HEK293 (cell line): ENCODE results near the gene TLE1.

Experiments
- CTCF ChIA-PET: fragments of 350-600 bp; formaldehyde crosslinking; extraction: SDS; loops from one replicate; lab custom pipeline; 2021; ENCODE audit warnings: antibody characterized with exemption; lab: Yijun Ruan, JAX
- POLR2A ChIA-PET: fragments of 300-600 bp; formaldehyde crosslinking; extraction: SDS; loops from one replicate; lab custom pipeline; 2020; ENCODE audit warnings: antibody characterized with exemption, inconsistent platforms; lab: Yijun Ruan, JAX
- H3K27ac ChIP-seq: fragments of 200-500 bp; sonication (Bioruptor generic); 2 replicates; pipeline ENCODE4 v1.5.1; 2014; ENCODE audit warnings: low read depth, low read length, control low read depth, inconsistent platforms; ENCODE audit errors: extremely low read depth
- H3K36me3 ChIP-seq, 2 experiments: fragments of 200-500 bp in 1 of 2; sonication (Bioruptor generic) in 1 of 2; 1 replicate in 1 of 2; 2 replicates in 1 of 2; pipeline ENCODE4 v1.5.1; 2014 to 2017; ENCODE audit warnings: inconsistent platforms in 2 of 2, low read length in 2 of 2; ENCODE audit not compliant: control insufficient read depth in 2 of 2, insufficient read depth in 1 of 2
- H3K4me1 ChIP-seq: fragments of 200-500 bp; sonication (Bioruptor generic); 2 replicates; pipeline ENCODE4 v1.5.1; 2014; ENCODE audit warnings: mild to moderate bottlenecking, low read length, inconsistent platforms; ENCODE audit not compliant: control insufficient read depth, insufficient read depth
- H3K4me3 ChIP-seq: 2 replicates; pipeline ENCODE4 v1.5.1; 2011; ENCODE audit warnings: low read depth, mild to moderate bottlenecking, control low read depth, low read length, moderate library complexity
- H3K9me3 ChIP-seq: fragments of 200-500 bp; sonication (Bioruptor generic); 2 replicates; pipeline ENCODE4 v1.5.1; 2014; ENCODE audit warnings: low read depth, low read length, inconsistent platforms; ENCODE audit not compliant: control insufficient read depth, insufficient read depth
- HOXA7 ChIP-seq: sonication (generic); formaldehyde crosslinking; IDR thresholded peaks from 2 replicates; pipeline ENCODE4 v1.8.1; 2022; ENCODE audit warnings: missing genetic modification reagents, borderline replicate concordance
- IKZF3 ChIP-seq: fragments of 450-650 bp; IDR thresholded peaks from 2 replicates; pipeline ENCODE4 v1.5.0; 2018; ENCODE audit warnings: missing biosample characterization, mild to moderate bottlenecking, missing genetic modification characterization, moderate library complexity
- KLF7 ChIP-seq: fragments of 450-650 bp; formaldehyde crosslinking; IDR thresholded peaks from 2 replicates; pipeline ENCODE4 v1.5.1; 2016; ENCODE audit warnings: missing biosample characterization, missing genetic modification characterization, borderline replicate concordance
- MZF1 ChIP-seq: fragments of 450-650 bp; formaldehyde crosslinking; IDR thresholded peaks from 2 replicates; pipeline ENCODE4 v1.5.1; 2017; ENCODE audit warnings: missing biosample characterization, missing genetic modification characterization, borderline replicate concordance
- PRDM1 ChIP-seq: fragments of 450-650 bp; formaldehyde crosslinking; IDR thresholded peaks from 2 replicates; pipeline ENCODE4; 2016; ENCODE audit warnings: missing biosample characterization, missing genetic modification characterization
- SCRT2 ChIP-seq: fragments of 450-650 bp; formaldehyde crosslinking; IDR thresholded peaks from 2 replicates; pipeline ENCODE4 v1.5.1; 2016; ENCODE audit warnings: missing biosample characterization, missing genetic modification characterization
- SP7 ChIP-seq: fragments of 450-650 bp; formaldehyde crosslinking; IDR thresholded peaks from 2 replicates; pipeline ENCODE4 v1.5.1; 2016; ENCODE audit warnings: missing biosample characterization, missing genetic modification characterization
- TRIM28 ChIP-seq: IDR thresholded peaks from 2 replicates; pipeline ENCODE4 v1.6.1; 2011; ENCODE audit warnings: low read length, control low read depth, borderline replicate concordance
- ZBTB7A ChIP-seq: fragments of 450-650 bp; formaldehyde crosslinking; IDR thresholded peaks from 2 replicates; pipeline ENCODE4 v1.5.1; 2016; ENCODE audit warnings: low read depth, missing biosample characterization, missing genetic modification characterization
- ZBTB8A ChIP-seq: fragments of 450-650 bp; formaldehyde crosslinking; IDR thresholded peaks from 2 replicates; pipeline ENCODE4 v1.5.1; 2016; ENCODE audit warnings: missing biosample characterization, missing genetic modification characterization
- ZEB2 ChIP-seq: fragments of 450-650 bp; formaldehyde crosslinking; IDR thresholded peaks from 2 replicates; pipeline ENCODE4 v1.5.1; 2016; ENCODE audit warnings: missing biosample characterization, missing genetic modification characterization
- ZIC2 ChIP-seq: fragments of 450-650 bp; formaldehyde crosslinking; IDR thresholded peaks from 2 replicates; pipeline ENCODE4 v1.5.1; 2016; ENCODE audit warnings: missing biosample characterization, missing genetic modification characterization
- ZNF175 ChIP-seq: fragments of 450-650 bp; formaldehyde crosslinking; IDR thresholded peaks from 2 replicates; pipeline ENCODE4 v1.5.1; 2016; ENCODE audit warnings: missing biosample characterization, missing genetic modification characterization
- ZNF292 ChIP-seq: fragments of 450-650 bp; formaldehyde crosslinking; IDR thresholded peaks from 2 replicates; pipeline ENCODE4 v1.5.1; 2016; ENCODE audit warnings: low read depth, missing biosample characterization, missing genetic modification characterization, borderline replicate concordance
- ZNF335 ChIP-seq: fragments of 450-650 bp; formaldehyde crosslinking; conservative IDR thresholded peaks from 2 replicates; pipeline ENCODE4 v1.5.1; 2016; ENCODE audit warnings: missing biosample characterization, missing genetic modification characterization
- ZNF366 ChIP-seq: fragments of 450-650 bp; formaldehyde crosslinking; conservative IDR thresholded peaks from 2 replicates; pipeline ENCODE4 v1.5.1; 2016; ENCODE audit warnings: missing biosample characterization, missing genetic modification characterization
- ZNF394 ChIP-seq: fragments of 450-650 bp; formaldehyde crosslinking; IDR thresholded peaks from 2 replicates; pipeline ENCODE4 v1.5.1; 2016; ENCODE audit warnings: missing biosample characterization, missing genetic modification characterization, mild to moderate bottlenecking, moderate library complexity, borderline replicate concordance
- ZNF530 ChIP-seq: fragments of 450-650 bp; formaldehyde crosslinking; IDR thresholded peaks from 2 replicates; pipeline ENCODE4 v1.5.1; 2016; ENCODE audit warnings: low read depth, missing biosample characterization, missing genetic modification characterization
- ZNF548 ChIP-seq: fragments of 450-650 bp; formaldehyde crosslinking; IDR thresholded peaks from 2 replicates; pipeline ENCODE4 v1.5.1; 2016; ENCODE audit warnings: missing biosample characterization, missing genetic modification characterization
- ZNF596 ChIP-seq: fragments of 450-650 bp; IDR thresholded peaks from 2 replicates; pipeline ENCODE4 v1.5.0; 2018; ENCODE audit warnings: missing biosample characterization, mild to moderate bottlenecking, missing genetic modification characterization, moderate library complexity
- ZNF600 ChIP-seq: fragments of 450-650 bp; formaldehyde crosslinking; IDR thresholded peaks from 2 replicates; pipeline ENCODE4 v1.5.1; 2016; ENCODE audit warnings: missing biosample characterization, missing genetic modification characterization
- ZNF610 ChIP-seq: fragments of 450-650 bp; formaldehyde crosslinking; IDR thresholded peaks from 2 replicates; pipeline ENCODE4 v1.5.1; 2016; ENCODE audit warnings: missing biosample characterization, missing genetic modification characterization, borderline replicate concordance
- ZNF747 ChIP-seq: fragments of 450-650 bp; formaldehyde crosslinking; IDR thresholded peaks from 2 replicates; pipeline ENCODE4 v1.5.1; 2016; ENCODE audit warnings: missing biosample characterization, missing genetic modification characterization
- ZNF768 ChIP-seq: fragments of 450-650 bp; formaldehyde crosslinking; IDR thresholded peaks from 2 replicates; pipeline ENCODE4 v1.5.1; 2018; ENCODE audit warnings: missing biosample characterization, mild to moderate bottlenecking, missing genetic modification characterization
- ZNF843 ChIP-seq: fragments of 450-650 bp; formaldehyde crosslinking; IDR thresholded peaks from 2 replicates; pipeline ENCODE4 v1.5.1; 2016; ENCODE audit warnings: missing biosample characterization, missing genetic modification characterization
- TF ChIP-seq, protein P1 (sequence below): sonication (generic); formaldehyde crosslinking; IDR thresholded peaks from 2 replicates; pipeline ENCODE4 v1.8.1; 2022; ENCODE audit warnings: mild to moderate bottlenecking, moderate library complexity, missing genetic modification reagents
- TF ChIP-seq, protein P2 (sequence below): fragments of 450-650 bp; formaldehyde crosslinking; conservative IDR thresholded peaks from 2 replicates; pipeline ENCODE4 v1.5.1; 2016; ENCODE audit warnings: low read depth, missing biosample characterization, missing genetic modification characterization
- TF ChIP-seq, protein P3 (sequence below): fragments of 450-650 bp; formaldehyde crosslinking; IDR thresholded peaks from 2 replicates; pipeline ENCODE4 v1.5.1; 2016; ENCODE audit warnings: missing biosample characterization, missing genetic modification characterization

Gene TLE1

DNA sequence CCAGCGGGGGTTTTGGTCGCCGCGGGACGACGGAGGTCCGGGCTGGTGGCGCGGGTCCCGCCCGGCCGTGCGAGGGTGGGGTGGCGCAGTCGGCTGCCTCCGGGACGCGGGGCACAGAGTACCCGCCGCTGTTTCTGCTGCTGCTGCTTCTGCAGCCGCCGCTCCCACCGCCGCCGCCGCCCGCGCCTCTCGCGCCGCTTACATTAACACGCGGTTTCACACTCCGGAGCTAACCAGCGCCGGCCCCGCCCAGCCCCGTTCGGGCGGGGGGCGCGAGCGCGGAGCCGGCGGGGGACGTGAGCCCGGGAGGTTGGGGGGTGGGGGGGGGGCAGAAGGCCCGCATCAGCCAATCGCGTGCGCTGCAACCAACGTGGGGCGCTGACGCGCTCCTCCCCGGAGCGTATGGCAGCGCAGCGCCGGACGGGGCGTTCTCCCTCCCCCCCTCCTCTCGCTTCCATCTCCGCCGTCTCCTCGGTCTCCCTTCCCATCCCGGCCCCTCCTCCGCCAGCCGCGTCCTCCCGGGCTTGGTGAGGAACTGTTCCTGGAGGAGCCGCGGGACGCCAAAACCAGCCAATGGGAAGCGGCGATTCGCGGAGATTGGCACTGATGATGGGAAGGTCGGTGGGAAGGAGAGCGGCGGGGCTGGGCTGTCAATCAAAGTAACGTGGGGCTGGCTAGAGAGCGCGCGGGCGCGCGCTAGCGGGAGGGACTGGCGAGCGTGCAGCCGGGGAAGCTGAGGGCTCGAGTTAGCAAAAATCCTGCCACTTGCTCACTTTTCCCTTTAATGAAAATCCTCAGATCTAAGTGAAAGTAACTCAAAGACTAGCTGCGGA lies at the start of gene TLE1:
Gene TLE1 (minus strand): TSS at position 205 of the 833 bp plus-strand sequence. CDS start 1,307 bp downstream, outside the sequence.
- Histone ChIP-seq H3K9me3 (no peaks in the 10 kb centered on the region), H3K27ac (peak within 1 kb of the TSS; percentile 97), H3K4me1 (peaks cover 15% of the 10 kb centered on the region), H3K4me3 (peak within 1 kb of the TSS; percentile 97), H3K36me3 (peaks cover 0 to 13% of the 10 kb centered on the region in 2 experiments; a peak in 1 of 3 replicates)
- POLR2A ChIA-PET, result interaction anchor here (1.1 to 2.6 kb wide), 3 partner anchors 35 to 800 kb away, joined by 5 to 13 read pairs (median 6); no protein-coding TSS in a partner anchor
- CTCF ChIA-PET, result no interaction called here
- TF ChIP-seq ZNF768 (tag by site-specific recombination) (no peak), ZNF292 (tag by site-specific recombination) (no peak), ZBTB8A (tag by site-specific recombination) (no peak), ZIC2 (peak; percentile 14; the same call in 1 of the 2 replicates), ZNF596 (no peak), IKZF3 (tag by site-specific recombination) (peak; percentile 100), ZNF175 (tag by site-specific recombination) (no peak), ZNF747 (no peak), ZEB2 (tag by site-specific recombination) (peak; percentile 93), ZNF548 (tag by site-specific recombination) (no peak), SCRT2 (tag by site-specific recombination) (no peak), ZNF394 (tag by site-specific recombination) (peak; percentile 47; the same call in 1 of the 2 replicates), TRIM28 (no peak), KLF7 (tag by site-specific recombination) (no peak), ZNF843 (tag by site-specific recombination) (no peak), ZBTB7A (tag by site-specific recombination) (no peak), MZF1 (tag by site-specific recombination) (no peak), ZNF610 (peak; percentile 90; the same call in 1 of the 2 replicates), ZNF600 (tag by site-specific recombination) (peak; percentile 45; the same call in 1 of the 2 replicates), ZNF335 (tag by site-specific recombination) (no peak; the same call in 1 of the 2 replicates), PRDM1 (tag by site-specific recombination) (peak; percentile 79), SP7 (tag by site-specific recombination) (0 out of 2 replicates have a peak, but pooled peaks have one; percentile 33), ZNF530 (tag by site-specific recombination) (no peak), ZNF366 (tag by site-specific recombination) (peak; percentile 80), HOXA7 (CRISPR knock-in tag) (no peak)
- TF ChIP-seq, protein P1, sequence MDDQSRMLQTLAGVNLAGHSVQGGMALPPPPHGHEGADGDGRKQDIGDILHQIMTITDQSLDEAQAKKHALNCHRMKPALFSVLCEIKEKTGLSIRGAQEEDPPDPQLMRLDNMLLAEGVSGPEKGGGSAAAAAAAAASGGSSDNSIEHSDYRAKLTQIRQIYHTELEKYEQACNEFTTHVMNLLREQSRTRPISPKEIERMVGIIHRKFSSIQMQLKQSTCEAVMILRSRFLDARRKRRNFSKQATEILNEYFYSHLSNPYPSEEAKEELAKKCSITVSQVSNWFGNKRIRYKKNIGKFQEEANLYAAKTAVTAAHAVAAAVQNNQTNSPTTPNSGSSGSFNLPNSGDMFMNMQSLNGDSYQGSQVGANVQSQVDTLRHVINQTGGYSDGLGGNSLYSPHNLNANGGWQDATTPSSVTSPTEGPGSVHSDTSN (CRISPR knock-in tag), result peak; percentile 99
- TF ChIP-seq, protein P2, sequence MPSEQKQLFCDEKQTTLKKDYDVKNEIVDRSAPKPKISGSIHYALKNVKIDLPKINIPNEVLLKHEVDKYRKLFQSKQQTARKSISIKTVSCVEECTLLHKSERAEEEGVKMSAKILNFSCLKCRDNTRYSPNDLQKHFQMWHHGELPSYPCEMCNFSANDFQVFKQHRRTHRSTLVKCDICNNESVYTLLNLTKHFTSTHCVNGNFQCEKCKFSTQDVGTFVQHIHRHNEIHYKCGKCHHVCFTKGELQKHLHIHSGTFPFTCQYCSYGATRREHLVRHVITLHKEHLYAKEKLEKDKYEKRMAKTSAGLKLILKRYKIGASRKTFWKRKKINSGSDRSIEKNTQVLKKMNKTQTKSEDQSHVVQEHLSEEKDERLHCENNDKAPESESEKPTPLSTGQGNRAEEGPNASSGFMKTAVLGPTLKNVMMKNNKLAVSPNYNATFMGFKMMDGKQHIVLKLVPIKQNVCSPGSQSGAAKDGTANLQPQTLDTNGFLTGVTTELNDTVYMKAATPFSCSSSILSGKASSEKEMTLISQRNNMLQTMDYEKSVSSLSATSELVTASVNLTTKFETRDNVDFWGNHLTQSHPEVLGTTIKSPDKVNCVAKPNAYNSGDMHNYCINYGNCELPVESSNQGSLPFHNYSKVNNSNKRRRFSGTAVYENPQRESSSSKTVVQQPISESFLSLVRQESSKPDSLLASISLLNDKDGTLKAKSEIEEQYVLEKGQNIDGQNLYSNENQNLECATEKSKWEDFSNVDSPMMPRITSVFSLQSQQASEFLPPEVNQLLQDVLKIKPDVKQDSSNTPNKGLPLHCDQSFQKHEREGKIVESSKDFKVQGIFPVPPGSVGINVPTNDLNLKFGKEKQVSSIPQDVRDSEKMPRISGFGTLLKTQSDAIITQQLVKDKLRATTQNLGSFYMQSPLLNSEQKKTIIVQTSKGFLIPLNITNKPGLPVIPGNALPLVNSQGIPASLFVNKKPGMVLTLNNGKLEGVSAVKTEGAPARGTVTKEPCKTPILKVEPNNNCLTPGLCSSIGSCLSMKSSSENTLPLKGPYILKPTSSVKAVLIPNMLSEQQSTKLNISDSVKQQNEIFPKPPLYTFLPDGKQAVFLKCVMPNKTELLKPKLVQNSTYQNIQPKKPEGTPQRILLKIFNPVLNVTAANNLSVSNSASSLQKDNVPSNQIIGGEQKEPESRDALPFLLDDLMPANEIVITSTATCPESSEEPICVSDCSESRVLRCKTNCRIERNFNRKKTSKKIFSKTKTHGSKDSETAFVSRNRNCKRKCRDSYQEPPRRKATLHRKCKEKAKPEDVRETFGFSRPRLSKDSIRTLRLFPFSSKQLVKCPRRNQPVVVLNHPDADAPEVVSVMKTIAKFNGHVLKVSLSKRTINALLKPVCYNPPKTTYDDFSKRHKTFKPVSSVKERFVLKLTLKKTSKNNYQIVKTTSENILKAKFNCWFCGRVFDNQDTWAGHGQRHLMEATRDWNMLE (tag by site-specific recombination), result no peak
- TF ChIP-seq, protein P3, sequence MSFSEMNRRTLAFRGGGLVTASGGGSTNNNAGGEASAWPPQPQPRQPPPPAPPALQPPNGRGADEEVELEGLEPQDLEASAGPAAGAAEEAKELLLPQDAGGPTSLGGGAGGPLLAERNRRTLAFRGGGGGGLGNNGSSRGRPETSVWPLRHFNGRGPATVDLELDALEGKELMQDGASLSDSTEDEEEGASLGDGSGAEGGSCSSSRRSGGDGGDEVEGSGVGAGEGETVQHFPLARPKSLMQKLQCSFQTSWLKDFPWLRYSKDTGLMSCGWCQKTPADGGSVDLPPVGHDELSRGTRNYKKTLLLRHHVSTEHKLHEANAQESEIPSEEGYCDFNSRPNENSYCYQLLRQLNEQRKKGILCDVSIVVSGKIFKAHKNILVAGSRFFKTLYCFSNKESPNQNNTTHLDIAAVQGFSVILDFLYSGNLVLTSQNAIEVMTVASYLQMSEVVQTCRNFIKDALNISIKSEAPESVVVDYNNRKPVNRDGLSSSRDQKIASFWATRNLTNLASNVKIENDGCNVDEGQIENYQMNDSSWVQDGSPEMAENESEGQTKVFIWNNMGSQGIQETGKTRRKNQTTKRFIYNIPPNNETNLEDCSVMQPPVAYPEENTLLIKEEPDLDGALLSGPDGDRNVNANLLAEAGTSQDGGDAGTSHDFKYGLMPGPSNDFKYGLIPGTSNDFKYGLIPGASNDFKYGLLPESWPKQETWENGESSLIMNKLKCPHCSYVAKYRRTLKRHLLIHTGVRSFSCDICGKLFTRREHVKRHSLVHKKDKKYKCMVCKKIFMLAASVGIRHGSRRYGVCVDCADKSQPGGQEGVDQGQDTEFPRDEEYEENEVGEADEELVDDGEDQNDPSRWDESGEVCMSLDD (tag by site-specific recombination), result no peak
